H1 (cell line): ENCODE measurements around the gene MRPL54. TPM values are rescaled to one million over a fixed set of nuclear protein-coding genes. Genes with fewer than 3 reads are reported as not detected.

Experiments used
- ASH2L ChIP-seq: fragments of 200-600, 300-600 bp; sonication (generic); IDR thresholded peaks from one replicate; pipeline ENCODE4 v1.7.1; 2017; ENCODE audit warnings: low read length
- BACH1 ChIP-seq: IDR thresholded peaks from 2 replicates; pipeline ENCODE4 v1.6.1; 2012; ENCODE audit warnings: low read length, improper control_type of control experiment
- BCL11A ChIP-seq, 2 experiments: IDR thresholded peaks; one replicate each; pipeline ENCODE4 v1.6.1; 2011; ENCODE audit warnings: low read depth in 2 of 2, low read length in 2 of 2, mild to moderate bottlenecking in 2 of 2
- CBX5 ChIP-seq: fragments of 300-800, 300-1000 bp; sonication (generic); IDR thresholded peaks from 2 replicates; pipeline ENCODE4 v1.7.1; 2016; ENCODE audit warnings: antibody characterized with exemption, low read length, low read depth
- CBX8 ChIP-seq: fragments of 300-800, 300-1000 bp; sonication (generic); IDR thresholded peaks from 2 replicates; pipeline ENCODE4 v1.7.1; 2016; ENCODE audit warnings: low read depth, low read length, borderline replicate concordance
- CTCF ChIP-seq, 3 experiments: IDR thresholded peaks; 1 replicate in 2 of 3; 2 replicates in 1 of 3; pipeline versions ENCODE4 v1.5.1 to v1.6.1; 2011; ENCODE audit warnings: low read length in 3 of 3, mild to moderate bottlenecking in 3 of 3, inconsistent platforms in 2 of 3, low read depth in 1 of 3, moderate library complexity in 1 of 3; ENCODE audit not compliant: insufficient read depth in 1 of 3; ENCODE audit errors: control extremely low read depth in 1 of 3
- HDAC2 ChIP-seq, 2 experiments: fragments of 300-600 bp in 1 of 2; sonication (generic) in 1 of 2; IDR thresholded peaks; 2 replicates each; pipeline ENCODE4 v1.6.1; 2011 to 2012; ENCODE audit warnings: low read depth in 2 of 2, low read length in 2 of 2, mild to moderate bottlenecking in 2 of 2, moderate library complexity in 2 of 2, borderline replicate concordance in 1 of 2, inconsistent platforms in 1 of 2
- KDM1A ChIP-seq: fragments of 200-600, 300-600 bp; sonication (generic); IDR thresholded peaks from 2 replicates; pipeline ENCODE4 v1.7.1; 2016; ENCODE audit warnings: mild to moderate bottlenecking, low read length, borderline replicate concordance
- KDM5A ChIP-seq: fragments of 200-600 bp; IDR thresholded peaks from 2 replicates; pipeline ENCODE4 v1.7.1; 2012; ENCODE audit warnings: mild to moderate bottlenecking, low read length, inconsistent platforms, mixed read lengths
- PHF8 ChIP-seq: fragments of 200-600 bp; sonication (generic); conservative IDR thresholded peaks from 2 replicates; pipeline ENCODE4 v1.7.1; 2012; ENCODE audit warnings: low read depth, mild to moderate bottlenecking, inconsistent platforms, low read length, moderate library complexity
- RFX5 ChIP-seq: IDR thresholded peaks from 2 replicates; pipeline ENCODE4 v1.6.1; 2011; ENCODE audit warnings: low read depth, low read length, improper control_type of control experiment, borderline replicate concordance
- RNF2 ChIP-seq: fragments of 200-900, 300-1000 bp; sonication (generic); IDR thresholded peaks from 2 replicates; pipeline ENCODE4 v1.7.1; 2016; ENCODE audit warnings: borderline replicate concordance, low read depth, mild to moderate bottlenecking, antibody characterized with exemption, low read length; ENCODE audit not compliant: poor library complexity, severe bottlenecking; ENCODE audit errors: missing control alignments
- SP4 ChIP-seq: IDR thresholded peaks from 2 replicates; pipeline ENCODE4 v1.6.1; 2012; ENCODE audit warnings: low read length, inconsistent platforms
- TAF7 ChIP-seq: optimal IDR thresholded peaks from 2 replicates; pipeline ENCODE3; 2011; ENCODE audit warnings: low read depth, mild to moderate bottlenecking, inconsistent platforms, low read length, moderate library complexity, borderline replicate concordance
- USF2 ChIP-seq: IDR thresholded peaks from 2 replicates; pipeline ENCODE4 v1.6.1; 2011; ENCODE audit warnings: low read length, improper control_type of control experiment
- polyA plus RNA-seq, 7 experiments: library from polyadenylated mRNA; depleted of rRNA in 3 of 7; stranded (reverse) in 5 of 7; unstranded in 2 of 7; fragments of >200 nt in 5 of 7; fragments of 200-250 nt in 2 of 7; gene quantifications; 1 replicate in 5 of 7; 2 replicates in 1 of 7; 4 replicates in 1 of 7; pipeline versions ENCODE4 v1.2.1 to v1.2.3, GENCODE V29; 2011 to 2013; ENCODE audit warnings: missing spikeins in 2 of 7, mixed read lengths in 2 of 7
- total RNA-seq: library from RNA; stranded (reverse); fragmentation: NEBNext Ultra II Directional; extraction: Animal tissue kit (Norgen Biotek cat#: 25700); gene quantifications from 2 replicates; pipeline ENCODE4 v1.2.1, GENCODE V29; 2021

Gene MRPL54
- total and polyA plus RNA-seq, 2 of the 8 experiments (the other 6 are each of a cell fraction or from before 2014, with no cell fraction given) = 63.8 to 72.8 TPM

- no peak for TF ChIP-seq CBX8
- peak in 1 of 2 experiments; percentile 93; a peak in 2 of 4 replicates for TF ChIP-seq HDAC2 (IDR thresholded peaks at IDR 0.05; ENCODE audit: borderline replicate concordance in 1 of 2, low read depth in 2 of 2, low read length in 2 of 2)
- TF ChIP-seq TAF7 = peak; percentile 75
- no peak for TF ChIP-seq USF2
- TF ChIP-seq BACH1 = no peak
- TF ChIP-seq RFX5 = peak; percentile 79
- no peak for TF ChIP-seq ASH2L
- TF ChIP-seq CBX5 = no peak
- no peak for TF ChIP-seq BCL11A (IDR thresholded peaks at IDR 0.05; ENCODE audit: low read depth in 2 of 2, low read length in 2 of 2)
- TF ChIP-seq KDM1A = peak; percentile 99; the same call in 1 of the 2 replicates
- TF ChIP-seq PHF8 = no peak
- TF ChIP-seq SP4 = peak; percentile 77; the same call in 1 of the 2 replicates
- no peak for TF ChIP-seq KDM5A
- no peak for TF ChIP-seq RNF2
- TF ChIP-seq CTCF (IDR thresholded peaks at IDR 0.05; ENCODE audit: control extremely low read depth in 1 of 3, insufficient read depth in 1 of 3, low read depth in 1 of 3, low read length in 3 of 3) = no peak
Measured at GRCh38 chr19:3721131-3721886, 41.2 kb upstream of the MRPL54 start (continued).
